HepG2 (cell line): ENCODE results near the gene CCDC178. TPM values are rescaled to one million over a fixed set of nuclear protein-coding genes. Genes with fewer than 3 reads are reported as not detected.

Experiments used
- ATAC-seq: fragments of 200-7000 bp; cut with Tn5 transposase; 3 replicates; pipeline ENCODE4 v1.9.1; 2020; ENCODE audit warnings: mild to moderate bottlenecking, moderate library complexity
- BruUV-seq: library from RNA; stranded (reverse); fragments of 400-500 nt; replicated peaks from 2 replicates; lab custom pipeline; 2021; lab: Mats Ljungman, UMichigan
- CTCF ChIA-PET: fragments of 300-600 bp; formaldehyde crosslinking; extraction: SDS; loops from one replicate; lab custom pipeline; 2021; ENCODE audit warnings: low total read pairs, inconsistent platforms, low intra/inter-chr PET ratio; lab: Yijun Ruan, JAX
- POLR2A ChIA-PET: fragments of 350-600 bp; sonication (Branson Sonifier 250); formaldehyde crosslinking; loops from one replicate; lab custom pipeline; 2020; ENCODE audit warnings: antibody characterized with exemption, inconsistent platforms; lab: Yijun Ruan, JAX
- DNase-seq: peaks from one replicate; pipeline ENCODE4 v3.0.0-alpha.2; 2015; ENCODE audit warnings: low spot score
- FAIRE-seq: peaks from 3 replicates; lab custom pipeline; 2011; peaks lifted over from hg19 to GRCh38; lab: Jason Lieb, UNC
- H2AFZ ChIP-seq: one replicate; pipeline ENCODE4 v1.6.1; 2011; ENCODE audit warnings: low read length, inconsistent platforms
- H3K27ac ChIP-seq: fragments of 300-600 bp; 3 replicates; pipeline ENCODE4 v1.8.0; 2011; ENCODE audit warnings: mixed run types, mild to moderate bottlenecking, mixed read lengths, low read length, inconsistent platforms; ENCODE audit not compliant: insufficient read depth; ENCODE audit errors: extremely low read length
- H3K27me3 ChIP-seq, 2 experiments: fragments of 200-600 bp in 1 of 2; 2 replicates in 1 of 2; 3 replicates in 1 of 2; pipeline versions ENCODE4 v1.6.0 to v1.8.0; 2011; ENCODE audit warnings: low read length in 2 of 2, mild to moderate bottlenecking in 2 of 2, moderate library complexity in 2 of 2, inconsistent platforms in 1 of 2; ENCODE audit not compliant: insufficient read depth in 2 of 2, control insufficient read depth in 1 of 2
- H3K36me3 ChIP-seq, 2 experiments: fragments of 200-600 bp in 1 of 2; replicated peaks in 1 of 2; 2 replicates in 1 of 2; 3 replicates in 1 of 2; pipeline versions ENCODE4 v1.5.1 to v1.8.0; 2011; ENCODE audit warnings: low read length in 2 of 2, inconsistent platforms in 1 of 2; ENCODE audit not compliant: insufficient read depth in 2 of 2, control insufficient read depth in 1 of 2
- H3K4me1 ChIP-seq: 2 replicates; pipeline ENCODE4 v1.5.1; 2012; ENCODE audit warnings: low read length, inconsistent platforms; ENCODE audit not compliant: insufficient read depth
- H3K4me2 ChIP-seq: 2 replicates; pipeline ENCODE4 v1.6.0; 2011; ENCODE audit warnings: low read depth, low read length, inconsistent platforms
- H3K4me3 ChIP-seq, 3 experiments: fragments of 200-600 bp in 1 of 3; sonication (generic), shearing (Covaris generic) in 1 of 3; replicated peaks in 1 of 3; 2 replicates each; pipeline ENCODE4 v1.5.1; 2011 to 2016; ENCODE audit warnings: low read length in 3 of 3, inconsistent platforms in 2 of 3, low read depth in 2 of 3, mild to moderate bottlenecking in 2 of 3, control low read depth in 1 of 3, mixed read lengths in 1 of 3; ENCODE audit not compliant: insufficient read depth in 1 of 3
- H3K79me2 ChIP-seq: one replicate; pipeline ENCODE4 v1.6.1; 2011; ENCODE audit warnings: low read length, inconsistent platforms; ENCODE audit not compliant: insufficient read depth
- H3K9ac ChIP-seq: 2 replicates; pipeline ENCODE4 v1.6.0; 2011; ENCODE audit warnings: mild to moderate bottlenecking, low read depth, low read length, inconsistent platforms; ENCODE audit not compliant: insufficient read depth
- H3K9me3 ChIP-seq: 2 replicates; pipeline ENCODE4 v1.5.1; 2012; ENCODE audit warnings: mild to moderate bottlenecking, low read length
- H4K20me1 ChIP-seq: 2 replicates; pipeline ENCODE4 v1.6.0; 2011; ENCODE audit warnings: inconsistent platforms, mild to moderate bottlenecking, low read length, moderate library complexity; ENCODE audit not compliant: insufficient read depth
- EEA1 ChIP-seq: sonication (generic); formaldehyde crosslinking; IDR thresholded peaks from 2 replicates; pipeline ENCODE4 v1.5.1; 2020; ENCODE audit warnings: mild to moderate bottlenecking, missing genetic modification reagents, borderline replicate concordance
- ERF ChIP-seq: IDR thresholded peaks from 2 replicates; pipeline ENCODE4 v1.6.1; 2018; ENCODE audit warnings: missing biosample characterization, missing genetic modification reagents
- HOXA9 ChIP-seq: sonication (generic); formaldehyde crosslinking; IDR thresholded peaks from 2 replicates; pipeline ENCODE4 v1.8.1; 2022; ENCODE audit warnings: missing genetic modification reagents, mild to moderate bottlenecking, moderate library complexity, borderline replicate concordance
- HOXD1 ChIP-seq: sonication (generic); formaldehyde crosslinking; IDR thresholded peaks from 2 replicates; pipeline ENCODE4 v1.5.0; 2020; ENCODE audit warnings: missing genetic modification reagents
- SUZ12 ChIP-seq: fragments of 150-350 bp; IDR thresholded peaks from 2 replicates; pipeline ENCODE4 v1.6.1; 2014; ENCODE audit warnings: low read depth, low read length
- ZNF775 ChIP-seq: sonication (generic); formaldehyde crosslinking; IDR thresholded peaks from 2 replicates; pipeline ENCODE4 v1.4.0; 2020; ENCODE audit warnings: missing genetic modification reagents, mild to moderate bottlenecking, moderate library complexity, borderline replicate concordance
- WGBS: methylation state at CpG from one replicate; pipeline ENCODE4 v1.1.6; 2017; ENCODE audit warnings: low lambda C conversion rate; 5-methylcytosine and 5-hydroxymethylcytosine counted together
- in situ Hi-C: cut with HindIII; loops from 2 replicates; pipeline ENCODE4 v1.10.0; 2017; ENCODE audit warnings: low pct_unique_long_range_greater_than_20kb; ENCODE audit not compliant: extremely low pct_ligation_motif_present
- intact Hi-C: fragments of 100-400 bp; cut with micrococcal nuclease; formaldehyde crosslinking; loops from one replicate; pipeline ENCODE4 v1.10.0; 2022; ENCODE audit not compliant: unreplicated experiment
- polyA plus RNA-seq, 8 experiments: library from polyadenylated mRNA; depleted of rRNA in 3 of 8; stranded (reverse) in 7 of 8; unstranded in 1 of 8; fragments of >200 nt; fragmentation: Illumina TruSeq in 4 of 8; extraction: Trizol in 4 of 8; gene quantifications; 2 replicates each; pipeline versions ENCODE4 v1.2.1 to v1.2.3, GENCODE V29; 2011 to 2016; ENCODE audit warnings: low read depth in 4 of 8, missing spikeins in 1 of 8, mixed read lengths in 1 of 8; ENCODE audit not compliant: insufficient read depth in 1 of 8
- total RNA-seq, 5 experiments: library from RNA; depleted of rRNA; stranded (reverse); fragments of >200 nt; fragmentation: Illumina TruSeq; extraction: Trizol; gene quantifications; 2 replicates each; pipeline ENCODE4 v1.2.3, GENCODE V29; 2016; ENCODE audit warnings: low read depth in 1 of 5
- TF ChIP-seq, protein P1 (sequence below): sonication (generic); formaldehyde crosslinking; IDR thresholded peaks from 2 replicates; pipeline ENCODE4 v1.5.1; 2020; ENCODE audit warnings: missing genetic modification reagents, mild to moderate bottlenecking, borderline replicate concordance
- TF ChIP-seq, protein P2 (sequence below): sonication (generic); formaldehyde crosslinking; IDR thresholded peaks from 2 replicates; pipeline ENCODE4 v1.4.0; 2020; ENCODE audit warnings: mild to moderate bottlenecking, missing genetic modification reagents

The CCDC178 gene
- total and polyA plus RNA-seq, 2 of the 13 experiments (the other 11 are each of a cell fraction or from before 2014, with no cell fraction given) = not detected

DNA sequence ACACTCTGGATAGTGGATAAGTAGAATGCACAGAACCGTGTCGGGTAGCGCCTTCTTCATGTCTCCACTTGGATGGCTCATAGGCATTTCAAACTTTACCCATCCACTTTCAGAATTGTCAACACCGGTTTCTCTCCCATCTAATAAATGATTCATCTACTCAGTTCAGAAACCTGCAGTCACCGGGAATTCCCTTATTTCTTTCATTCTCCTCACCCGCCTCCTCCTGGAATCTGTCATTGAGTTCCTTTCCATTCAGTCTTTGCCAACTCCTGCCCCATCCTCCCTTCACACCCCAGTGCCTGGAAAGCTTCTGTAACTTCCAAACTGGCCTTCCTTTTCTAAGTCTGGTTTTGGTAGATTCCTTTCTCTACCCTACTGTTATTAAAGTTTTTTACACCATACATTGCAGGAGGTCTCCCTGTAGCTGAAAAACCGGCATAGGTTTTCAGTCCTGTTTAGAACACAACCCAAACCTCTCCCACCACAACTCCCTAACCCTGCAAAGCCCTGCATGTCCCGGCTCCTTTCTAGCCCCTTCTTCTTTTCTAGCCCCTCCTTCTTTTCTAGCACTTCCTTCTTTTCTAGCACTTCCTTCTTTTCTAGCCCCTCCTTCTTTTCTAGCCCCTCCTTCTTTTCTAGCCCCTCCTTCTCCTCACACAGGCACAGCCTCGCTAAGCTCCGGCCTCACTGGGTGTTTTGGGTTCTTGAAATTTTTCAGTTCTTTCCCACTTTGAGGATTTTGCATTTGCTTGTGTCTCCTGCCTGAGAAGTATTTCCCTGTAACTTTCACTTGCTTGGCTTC, 533.8 kb downstream of the CCDC178 start:
- no peak overlapping the region for H2AFZ ChIP-seq
- POLR2A ChIA-PET = no interaction called here
- no peaks in the 10 kb centered on the region for H3K36me3 ChIP-seq
- no peak overlapping the region for H3K4me2 ChIP-seq
- no peak overlapping the region for H3K9ac ChIP-seq
- no peaks in the 10 kb centered on the region for H4K20me1 ChIP-seq
- no peaks in the 10 kb centered on the region for H3K9me3 ChIP-seq
- peaks cover 27% of the 10 kb centered on the region for H3K4me1 ChIP-seq
- H3K27ac ChIP-seq = no peak overlapping the region
- H3K27me3 ChIP-seq = peaks cover 0 to 19% of the 10 kb centered on the region in 2 experiments; a peak in 2 of 5 replicates
- WGBS = 37% methylated on average over 10 of the region's 10 CpGs
- no peaks in the 10 kb centered on the region for H3K79me2 ChIP-seq
- ATAC-seq (no peak), FAIRE-seq (no peak), DNase-seq (no peak)
- CTCF ChIA-PET = no interaction called here
- TF ChIP-seq HOXD1 (CRISPR knock-in tag) (no peak), HOXA9 (CRISPR knock-in tag) (no peak), ZNF775 (CRISPR knock-in tag) (no peak), ERF (CRISPR knock-in tag) (no peak), EEA1 (CRISPR knock-in tag) (no peak), SUZ12 (no peak)
- TF ChIP-seq, protein P1, sequence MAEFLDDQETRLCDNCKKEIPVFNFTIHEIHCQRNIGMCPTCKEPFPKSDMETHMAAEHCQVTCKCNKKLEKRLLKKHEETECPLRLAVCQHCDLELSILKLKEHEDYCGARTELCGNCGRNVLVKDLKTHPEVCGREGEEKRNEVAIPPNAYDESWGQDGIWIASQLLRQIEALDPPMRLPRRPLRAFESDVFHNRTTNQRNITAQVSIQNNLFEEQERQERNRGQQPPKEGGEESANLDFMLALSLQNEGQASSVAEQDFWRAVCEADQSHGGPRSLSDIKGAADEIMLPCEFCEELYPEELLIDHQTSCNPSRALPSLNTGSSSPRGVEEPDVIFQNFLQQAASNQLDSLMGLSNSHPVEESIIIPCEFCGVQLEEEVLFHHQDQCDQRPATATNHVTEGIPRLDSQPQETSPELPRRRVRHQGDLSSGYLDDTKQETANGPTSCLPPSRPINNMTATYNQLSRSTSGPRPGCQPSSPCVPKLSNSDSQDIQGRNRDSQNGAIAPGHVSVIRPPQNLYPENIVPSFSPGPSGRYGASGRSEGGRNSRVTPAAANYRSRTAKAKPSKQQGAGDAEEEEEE (CRISPR knock-in tag) = no peak
- TF ChIP-seq, protein P2, sequence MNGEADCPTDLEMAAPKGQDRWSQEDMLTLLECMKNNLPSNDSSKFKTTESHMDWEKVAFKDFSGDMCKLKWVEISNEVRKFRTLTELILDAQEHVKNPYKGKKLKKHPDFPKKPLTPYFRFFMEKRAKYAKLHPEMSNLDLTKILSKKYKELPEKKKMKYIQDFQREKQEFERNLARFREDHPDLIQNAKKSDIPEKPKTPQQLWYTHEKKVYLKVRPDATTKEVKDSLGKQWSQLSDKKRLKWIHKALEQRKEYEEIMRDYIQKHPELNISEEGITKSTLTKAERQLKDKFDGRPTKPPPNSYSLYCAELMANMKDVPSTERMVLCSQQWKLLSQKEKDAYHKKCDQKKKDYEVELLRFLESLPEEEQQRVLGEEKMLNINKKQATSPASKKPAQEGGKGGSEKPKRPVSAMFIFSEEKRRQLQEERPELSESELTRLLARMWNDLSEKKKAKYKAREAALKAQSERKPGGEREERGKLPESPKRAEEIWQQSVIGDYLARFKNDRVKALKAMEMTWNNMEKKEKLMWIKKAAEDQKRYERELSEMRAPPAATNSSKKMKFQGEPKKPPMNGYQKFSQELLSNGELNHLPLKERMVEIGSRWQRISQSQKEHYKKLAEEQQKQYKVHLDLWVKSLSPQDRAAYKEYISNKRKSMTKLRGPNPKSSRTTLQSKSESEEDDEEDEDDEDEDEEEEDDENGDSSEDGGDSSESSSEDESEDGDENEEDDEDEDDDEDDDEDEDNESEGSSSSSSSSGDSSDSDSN (CRISPR knock-in tag) = no peak
- intact Hi-C loops (no loop called here), in situ Hi-C loops (no loop called here)
- H3K4me3 ChIP-seq = no peak overlapping the region
- no TSS peak for BruUV-seq
